Epidermal melanocyte (primary cell): ENCODE data around the gene VSIG2.

ENCODE experiments used
- DNase-seq: peaks from one replicate; pipeline ENCODE4 v3.0.0; 2011; ENCODE audit warnings: low spot score; ENCODE audit not compliant: insufficient read length

Gene VSIG2

GRCh38 chr11:124724979-124725718 lies 26.9 kb downstream of the VSIG2 start:
- no peak for DNase-seq

- no peak for DNase-seq
These were observed 29.9 kb downstream of the VSIG2 start for GRCh38 chr11:124722176-124722575.

GRCh38 chr11:124719534-124719933 lies 32.5 kb downstream of the VSIG2 start:
- no peak for DNase-seq

- no peak for DNase-seq
These were observed 33.3 kb downstream of the VSIG2 start for GRCh38 chr11:124718801-124719200.

- DNase-seq = no peak
These were observed 34.0 kb downstream of the VSIG2 start for GRCh38 chr11:124717786-124718651.

GRCh38 chr11:124717421-124717785 lies 34.7 kb downstream of the VSIG2 start:
- DNase-seq = no peak

GRCh38 chr11:124716591-124716990 lies 35.5 kb downstream of the VSIG2 start:
- DNase-seq = no peak

- DNase-seq = no peak
These were observed 39.7 kb downstream of the VSIG2 start for GRCh38 chr11:124712392-124712791.

- DNase-seq = no peak
These were observed 44.2 kb downstream of the VSIG2 start for GRCh38 chr11:124707829-124708228.

GRCh38 chr11:124700028-124700427 lies 52.0 kb downstream of the VSIG2 start:
- no peak for DNase-seq

GRCh38 chr11:124699547-124699946 lies 52.5 kb downstream of the VSIG2 start:
- no peak for DNase-seq
